ENCODE results near the gene TBL1XR1. TPM values are rescaled to one million over a fixed set of nuclear protein-coding genes. Genes with fewer than 3 reads are reported as not detected.
A peak's percentile ranks its signal among the peaks of the same experiment; 100 is the strongest.

Gene TBL1XR1
- total RNA-seq, 2 experiments from 2014 or later, result 63.2 to 67.8 TPM

- CTCF ChIA-PET, result interaction anchor here (0.9 to 1.1 kb wide), 2 partner anchors 125 to 302 kb away, joined by 3 read pairs; no protein-coding TSS in a partner anchor
- intact Hi-C loops (cut with DNase I, micrococcal nuclease), result loop anchor here (5.0 to 10.0 kb wide), 3 partner anchors 50 to 717 kb away; no protein-coding TSS in a partner anchor
- no peak for TF ChIP-seq CTCF (IDR thresholded peaks at IDR 0.05)
- peaks cover 6% of the 10 kb centered on the region for H3K36me3 ChIP-seq (ENCODE audit: insufficient read depth, low read length)
- DNase-seq, result peak in 12 of 14 experiments; percentile 3 to 67 (median 22)
- H3K4me3 ChIP-seq (ENCODE audit: low read length), result no peak overlapping the region
- peak; percentile 97 for ATAC-seq (ENCODE audit: poor library complexity)
- H3K27me3 ChIP-seq (ENCODE audit: control insufficient read depth in 1 of 2, insufficient read depth in 2 of 2, low read length in 2 of 2), result no peaks in the 10 kb centered on the region
- H3K36me3 Mint-ChIP-seq (ENCODE audit: low read depth), result peaks cover 7% of the 10 kb centered on the region
- no peaks in the 10 kb centered on the region for H3K9me3 Mint-ChIP-seq
- H3K4me1 ChIP-seq (ENCODE audit: insufficient read depth, low read length), result peaks cover 5% of the 10 kb centered on the region
- H3K27me3 Mint-ChIP-seq, result no peaks in the 10 kb centered on the region
- no peak overlapping the region for H3K27ac ChIP-seq (ENCODE audit: low read depth in 1 of 2, low read length in 2 of 2)
- no peaks in the 10 kb centered on the region for H3K9me3 ChIP-seq (ENCODE audit: control insufficient read depth in 1 of 2, insufficient read depth in 1 of 2, low read length in 2 of 2)
- H3K27ac Mint-ChIP-seq, result no peak overlapping the region
- H3K4me3 Mint-ChIP-seq, result no peak overlapping the region
- POLR2A ChIA-PET, result interaction anchor here (0.6 to 2.7 kb wide), 8 partner anchors 48 to 1276 kb away, joined by 3 to 12 read pairs (median 4); partner anchors contain the start of gene TBL1XR1
- H3K4me1 Mint-ChIP-seq (ENCODE audit: low read depth), result peaks cover 36% of the 10 kb centered on the region
Observed at GRCh38 chr3:177057768-177058167, 139.5 kb downstream of the TBL1XR1 start.

GRCh38 chr3:177056927-177057326 lies 140.4 kb downstream of the TBL1XR1 start:
- TF ChIP-seq CTCF (IDR thresholded peaks at IDR 0.05), result no peak
- intact Hi-C loops (cut with DNase I, micrococcal nuclease), result loop anchor here (1.0 to 10.0 kb wide), 4 partner anchors 50 to 718 kb away; no protein-coding TSS in a partner anchor
- peaks cover 5% of the 10 kb centered on the region for H3K4me1 ChIP-seq (ENCODE audit: insufficient read depth, low read length)
- H3K4me1 Mint-ChIP-seq (ENCODE audit: low read depth), result peaks cover 29% of the 10 kb centered on the region
- peaks cover 6% of the 10 kb centered on the region for H3K36me3 ChIP-seq (ENCODE audit: insufficient read depth, low read length)
- CTCF ChIA-PET, result interaction anchor here (0.9 kb wide), 1 partner anchor 303 kb away, joined by 3 read pairs; no protein-coding TSS in a partner anchor
- no peak overlapping the region for H3K4me3 ChIP-seq (ENCODE audit: low read length)
- H3K4me3 Mint-ChIP-seq, result no peak overlapping the region
- no peaks in the 10 kb centered on the region for H3K27me3 ChIP-seq (ENCODE audit: control insufficient read depth in 1 of 2, insufficient read depth in 2 of 2, low read length in 2 of 2)
- POLR2A ChIA-PET, result interaction anchor here (1.8 to 8.6 kb wide), 4 partner anchors 137 to 303 kb away, joined by 4 to 82 read pairs (median 12); partner anchors contain the start of gene TBL1XR1
- ATAC-seq (ENCODE audit: poor library complexity) (no peak), DNase-seq (no peak)
- no peak overlapping the region for H3K27ac ChIP-seq (ENCODE audit: low read depth in 1 of 2, low read length in 2 of 2)
- no peaks in the 10 kb centered on the region for H3K9me3 ChIP-seq (ENCODE audit: control insufficient read depth in 1 of 2, insufficient read depth in 1 of 2, low read length in 2 of 2)
- peaks cover 4% of the 10 kb centered on the region for H3K36me3 Mint-ChIP-seq (ENCODE audit: low read depth)
- H3K27me3 Mint-ChIP-seq, result no peaks in the 10 kb centered on the region
- no peaks in the 10 kb centered on the region for H3K9me3 Mint-ChIP-seq
- H3K27ac Mint-ChIP-seq, result no peak overlapping the region

- DNase-seq (no peak), ATAC-seq (ENCODE audit: poor library complexity) (no peak)
- Histone ChIP-seq H3K4me1 (ENCODE audit: insufficient read depth, low read length) (peaks cover 5% of the 10 kb centered on the region), H3K4me3 (ENCODE audit: low read length) (no peak overlapping the region), H3K9me3 (ENCODE audit: control insufficient read depth in 1 of 2, insufficient read depth in 1 of 2, low read length in 2 of 2) (no peaks in the 10 kb centered on the region), H3K36me3 (ENCODE audit: insufficient read depth, low read length) (peaks cover 9% of the 10 kb centered on the region), H3K27me3 (ENCODE audit: control insufficient read depth in 1 of 2, insufficient read depth in 2 of 2, low read length in 2 of 2) (no peaks in the 10 kb centered on the region), H3K27ac (ENCODE audit: low read depth in 1 of 2, low read length in 2 of 2) (no peak overlapping the region)
- POLR2A ChIA-PET, result interaction anchor here (1.0 to 8.6 kb wide), 2 partner anchors 140 to 303 kb away, joined by 5 to 82 read pairs; no protein-coding TSS in a partner anchor
- CTCF ChIA-PET, result no interaction called here
- H3K36me3 Mint-ChIP-seq (ENCODE audit: low read depth), result peaks cover 7% of the 10 kb centered on the region
- no peaks in the 10 kb centered on the region for H3K9me3 Mint-ChIP-seq
- intact Hi-C loops (cut with DNase I, micrococcal nuclease), result loop anchor here (1.0 to 10.0 kb wide), 4 partner anchors 51 to 719 kb away; no protein-coding TSS in a partner anchor
- no peak for TF ChIP-seq CTCF (IDR thresholded peaks at IDR 0.05)
- peaks cover 34% of the 10 kb centered on the region for H3K4me1 Mint-ChIP-seq (ENCODE audit: low read depth)
- no peaks in the 10 kb centered on the region for H3K27me3 Mint-ChIP-seq
- no peak overlapping the region for H3K4me3 Mint-ChIP-seq
- H3K27ac Mint-ChIP-seq, result no peak overlapping the region
Observed at GRCh38 chr3:177055605-177056571, 141.4 kb downstream of the TBL1XR1 start.

Measured in CD4-positive, alpha-beta T cell (primary cell).